Mesenteric fat pad (tissue), 1 donor: ENCODE data around the gene LMF1. TPM values are rescaled to one million over a fixed set of nuclear protein-coding genes. Genes with fewer than 3 reads are reported as not detected.

Source experiments
- DNase-seq: peaks from one replicate; pipeline ENCODE4 v3.0.0-alpha.2; 2020; ENCODE audit warnings: low spot score
- total RNA-seq: library from RNA; stranded (reverse); fragmentation: NEBNext Ultra II Directional; extraction: Animal tissue kit (Norgen Biotek cat#: 25700); gene quantifications from one replicate; pipeline ENCODE4 v1.2.1, GENCODE V29; 2021
- donor health status: DM: yes; HTN: yes; CAD: no.

Gene LMF1
- total RNA-seq, 1 donor from 2014 or later = 16.0 TPM

- DNase-seq = no peak
Observed at GRCh38 chr16:914440-914839, 56.3 kb downstream of the LMF1 start.

GRCh38 chr16:913817-914439 is 56.9 kb downstream of the LMF1 start:
- no peak for DNase-seq

GRCh38 chr16:912684-913613 is 57.8 kb downstream of the LMF1 start:
- DNase-seq = no peak

- no peak for DNase-seq
Observed at GRCh38 chr16:912322-912683, 58.5 kb downstream of the LMF1 start.

- DNase-seq = no peak
Observed at GRCh38 chr16:911604-912321, 59.0 kb downstream of the LMF1 start.

GRCh38 chr16:911101-911500 is 59.7 kb downstream of the LMF1 start:
- no peak for DNase-seq

- DNase-seq = no peak
Observed at GRCh38 chr16:910181-910580, 60.6 kb downstream of the LMF1 start.

- no peak for DNase-seq
Observed at GRCh38 chr16:909281-910000, 61.3 kb downstream of the LMF1 start.

GRCh38 chr16:908526-909155 is 62.1 kb downstream of the LMF1 start:
- DNase-seq = no peak

GRCh38 chr16:907842-908241 is 62.9 kb downstream of the LMF1 start:
- no peak for DNase-seq

GRCh38 chr16:907361-907760 is 63.4 kb downstream of the LMF1 start:
- DNase-seq = no peak

- DNase-seq = no peak
Observed at GRCh38 chr16:906296-906695, 64.5 kb downstream of the LMF1 start.

- no peak for DNase-seq
Observed at GRCh38 chr16:901715-902601, 68.8 kb downstream of the LMF1 start.

- DNase-seq = no peak
Observed at GRCh38 chr16:901149-901548, 69.6 kb downstream of the LMF1 start.

- DNase-seq = no peak
Observed at GRCh38 chr16:900211-900610, 70.6 kb downstream of the LMF1 start.

- DNase-seq = no peak
Observed at GRCh38 chr16:899683-900060, 71.1 kb downstream of the LMF1 start.

GRCh38 chr16:898761-899682 is 71.8 kb downstream of the LMF1 start:
- DNase-seq = no peak

- no peak for DNase-seq
Observed at GRCh38 chr16:898216-898615, 72.6 kb downstream of the LMF1 start.

GRCh38 chr16:897701-898100 is 73.1 kb downstream of the LMF1 start:
- no peak for DNase-seq
